GM19035 (cell line): Measurements from ENCODE around the gene TYK2.
"Not testable (repeated sequence)": the region's sequence is repeated elsewhere in the genome, so short reads cannot be mapped to it uniquely, and the experiment has no call there.

ENCODE experiments used
- ATAC-seq: cut with Tn5 transposase; IDR thresholded peaks from one replicate; pipeline ENCODE4 v1.9.1; 2021; ENCODE audit not compliant: unreplicated experiment

The TYK2 gene

DNA sequence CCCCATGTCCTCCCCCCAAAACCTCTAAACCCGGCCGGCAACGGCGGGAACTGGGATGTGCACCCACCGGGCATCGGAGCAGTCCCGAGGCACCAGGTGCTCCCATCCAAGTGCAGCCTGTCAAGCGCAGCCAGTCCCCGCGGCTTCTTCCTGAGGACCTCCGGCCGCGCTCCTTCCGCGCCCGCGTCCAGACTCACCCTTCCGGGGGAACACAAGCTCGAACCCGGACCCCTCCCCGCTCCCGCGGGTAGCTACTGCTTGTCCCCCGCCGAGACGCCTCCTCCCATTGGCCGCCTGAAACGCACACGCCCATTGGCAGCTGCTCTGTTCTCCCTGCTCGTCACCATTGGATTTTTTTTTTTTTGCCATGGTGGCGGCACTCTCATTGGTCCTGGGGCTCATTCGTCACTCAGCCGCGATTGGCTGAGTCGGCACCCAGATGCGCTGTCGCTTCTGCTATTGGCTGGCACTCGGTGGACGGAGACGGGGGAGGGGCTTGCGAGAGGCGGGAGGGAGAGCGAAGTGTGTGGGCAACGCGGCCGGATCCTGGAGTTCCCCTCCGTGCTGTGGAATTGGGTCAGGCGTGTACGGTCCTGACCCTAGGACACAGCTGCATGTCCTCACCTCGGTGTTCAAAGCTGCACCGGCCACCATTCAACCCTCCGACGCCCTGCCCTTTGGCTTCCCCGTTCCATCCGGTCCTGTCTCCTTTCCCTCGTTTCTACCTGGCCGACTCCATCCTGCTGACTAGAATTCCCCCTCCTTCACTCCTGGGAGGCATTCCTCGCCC is at the start of gene TYK2:
Gene TYK2 (minus strand): TSS at position 260 of the 790 bp plus-strand sequence. CDS start 2,166 bp downstream, outside the sequence.
- peak; percentile 91 for ATAC-seq

DNA sequence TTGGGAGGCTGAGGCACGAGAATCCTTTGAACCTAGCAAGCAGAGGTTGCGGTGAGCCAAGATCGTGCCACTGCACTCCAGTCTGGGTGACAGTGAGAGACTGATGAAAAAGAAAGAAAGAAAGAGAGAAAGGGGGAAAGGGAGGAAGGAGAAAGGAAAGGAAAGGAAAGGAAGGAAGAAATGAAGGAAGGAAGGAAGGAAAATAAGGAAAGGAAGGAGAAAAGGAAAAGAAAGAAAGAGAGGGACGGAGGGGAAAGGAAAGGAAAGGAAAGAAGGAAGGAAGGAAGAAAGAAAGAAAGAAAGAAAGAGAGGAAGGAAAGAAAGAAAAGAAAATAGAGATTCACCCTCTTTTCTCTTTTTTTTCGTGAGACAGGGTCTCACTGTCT is 48.6 kb upstream of the TYK2 start:
- no peak for ATAC-seq

DNA sequence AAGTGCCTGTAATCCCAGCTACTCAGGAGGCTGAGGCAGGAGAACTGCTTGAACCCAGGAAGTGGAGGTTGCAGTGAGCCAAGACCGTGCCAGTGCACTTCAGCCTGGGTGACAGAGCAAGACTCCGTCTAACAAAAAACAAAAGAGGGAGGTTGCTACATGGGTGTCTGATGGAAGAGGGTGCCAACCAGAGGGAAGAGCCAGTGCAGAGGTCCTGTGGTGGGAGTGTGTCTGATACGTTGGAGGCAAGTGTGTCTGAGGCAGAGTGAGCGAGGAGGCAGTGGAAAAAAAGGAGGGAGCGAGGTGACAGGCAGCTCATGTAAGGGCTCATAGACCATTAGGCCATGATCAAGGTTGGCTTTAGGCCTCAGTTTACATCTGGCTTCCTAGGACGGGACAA is 46.8 kb upstream of the TYK2 start:
- no peak for ATAC-seq

DNA sequence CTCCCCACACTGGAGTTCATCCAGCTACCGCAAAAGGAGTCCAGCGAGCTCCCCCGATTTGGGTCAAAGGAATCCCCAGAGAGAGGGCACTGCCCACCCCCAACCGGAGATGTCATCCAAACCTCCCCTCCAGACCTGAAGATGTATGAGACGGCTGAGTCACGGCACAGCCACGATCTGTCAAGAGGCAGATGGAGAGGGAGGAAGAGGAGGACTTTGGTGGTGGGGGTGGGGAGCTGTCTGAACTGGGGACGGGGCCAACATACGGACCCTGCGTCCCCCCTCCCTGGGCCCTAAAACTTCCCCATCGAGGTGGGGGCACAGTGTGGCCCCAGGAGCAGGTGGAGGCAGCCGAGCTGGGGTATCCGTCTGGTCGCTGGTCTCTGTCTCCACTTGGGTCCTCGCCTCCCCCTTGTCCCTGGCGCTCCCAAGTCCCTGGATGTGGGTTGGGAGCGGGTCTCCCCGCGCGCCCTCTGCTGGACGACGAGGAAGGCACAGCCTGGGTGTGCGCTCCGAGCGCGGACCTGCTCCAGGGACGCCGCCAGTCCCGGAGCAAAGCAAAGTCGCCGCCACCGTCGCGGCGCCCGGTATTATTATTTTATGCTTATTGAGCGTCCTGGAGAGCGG is 43.8 kb upstream of the TYK2 start:
- no peak for ATAC-seq

DNA sequence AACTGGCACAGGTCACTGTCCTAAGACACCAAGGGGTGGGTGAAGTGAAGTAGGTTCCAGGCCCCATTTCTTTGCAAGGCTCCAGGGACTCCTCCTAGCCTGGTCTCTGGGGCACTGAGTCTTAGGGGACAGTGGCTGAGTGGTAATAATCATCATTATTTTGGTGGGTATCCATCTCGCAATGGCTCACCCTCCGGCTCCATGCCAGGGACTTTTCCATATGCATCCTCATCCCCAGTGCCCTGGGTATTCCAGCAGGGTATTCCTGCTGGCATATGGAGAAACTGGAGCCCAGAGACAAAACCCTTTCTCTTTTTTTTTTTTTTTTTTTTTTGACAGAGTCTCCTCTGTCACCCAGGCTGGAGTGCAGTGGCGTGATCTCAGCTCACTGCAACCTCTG is 42.5 kb upstream of the TYK2 start:
- ATAC-seq: no peak

DNA sequence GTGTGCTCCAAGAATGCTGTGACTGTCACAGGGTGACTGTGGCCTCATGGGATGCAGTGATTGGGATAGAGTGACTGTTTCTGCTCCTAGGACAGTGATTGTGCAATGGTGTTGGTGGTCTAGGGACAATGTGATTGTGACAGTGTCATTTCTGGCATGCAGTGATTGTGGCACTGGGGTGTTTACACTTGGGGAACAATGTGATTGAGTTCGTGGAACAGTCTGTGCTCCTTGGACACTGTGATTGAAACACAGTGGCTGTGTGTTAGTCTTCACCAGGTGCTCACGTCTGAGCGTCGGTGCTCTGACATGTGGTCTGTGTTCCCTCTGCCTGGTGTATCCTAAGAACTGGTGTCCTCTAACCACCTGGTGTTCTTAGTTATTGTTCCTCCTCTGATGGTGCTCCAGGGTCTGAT is 41.7 kb upstream of the TYK2 start:
- no peak for ATAC-seq

DNA sequence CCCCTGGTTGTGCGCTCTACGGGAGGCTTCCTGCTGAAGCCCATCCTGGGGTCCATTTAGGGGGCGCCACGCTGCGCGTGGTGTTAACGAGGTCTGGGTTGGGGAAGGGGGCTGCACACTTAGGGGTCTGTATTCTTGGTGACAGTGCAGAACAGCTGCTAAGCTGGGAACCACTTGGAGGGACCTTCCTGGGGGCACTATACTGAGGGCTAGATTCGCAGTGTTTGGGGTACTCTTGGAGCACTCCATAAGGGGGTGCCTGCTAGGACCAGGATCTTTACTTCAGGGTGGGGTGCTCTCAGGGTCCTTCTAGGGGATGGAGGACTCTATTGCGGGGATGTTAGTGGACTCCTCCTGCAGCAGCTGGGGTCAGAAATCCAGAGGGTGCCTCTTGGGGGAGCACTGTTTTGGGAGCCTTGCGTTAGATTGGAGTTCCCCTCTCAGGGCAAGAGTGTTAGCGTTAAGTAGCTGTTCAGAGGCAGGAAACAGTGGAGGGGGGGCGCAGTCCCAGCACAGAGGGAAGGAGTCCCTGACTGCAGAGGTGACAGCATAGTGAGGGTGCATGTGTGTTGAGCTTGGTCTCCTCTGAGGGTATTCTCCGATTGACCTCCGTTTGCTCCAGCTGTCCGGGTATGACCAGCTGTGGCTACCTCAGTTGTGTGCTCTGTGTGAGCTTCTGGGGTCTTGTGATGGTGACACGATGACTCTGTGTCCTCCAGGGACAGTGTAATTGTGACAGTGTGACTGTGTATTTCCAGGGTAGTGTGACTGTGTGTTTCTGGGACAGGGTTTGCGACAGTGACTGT is 41.1 kb upstream of the TYK2 start:
- no peak for ATAC-seq

DNA sequence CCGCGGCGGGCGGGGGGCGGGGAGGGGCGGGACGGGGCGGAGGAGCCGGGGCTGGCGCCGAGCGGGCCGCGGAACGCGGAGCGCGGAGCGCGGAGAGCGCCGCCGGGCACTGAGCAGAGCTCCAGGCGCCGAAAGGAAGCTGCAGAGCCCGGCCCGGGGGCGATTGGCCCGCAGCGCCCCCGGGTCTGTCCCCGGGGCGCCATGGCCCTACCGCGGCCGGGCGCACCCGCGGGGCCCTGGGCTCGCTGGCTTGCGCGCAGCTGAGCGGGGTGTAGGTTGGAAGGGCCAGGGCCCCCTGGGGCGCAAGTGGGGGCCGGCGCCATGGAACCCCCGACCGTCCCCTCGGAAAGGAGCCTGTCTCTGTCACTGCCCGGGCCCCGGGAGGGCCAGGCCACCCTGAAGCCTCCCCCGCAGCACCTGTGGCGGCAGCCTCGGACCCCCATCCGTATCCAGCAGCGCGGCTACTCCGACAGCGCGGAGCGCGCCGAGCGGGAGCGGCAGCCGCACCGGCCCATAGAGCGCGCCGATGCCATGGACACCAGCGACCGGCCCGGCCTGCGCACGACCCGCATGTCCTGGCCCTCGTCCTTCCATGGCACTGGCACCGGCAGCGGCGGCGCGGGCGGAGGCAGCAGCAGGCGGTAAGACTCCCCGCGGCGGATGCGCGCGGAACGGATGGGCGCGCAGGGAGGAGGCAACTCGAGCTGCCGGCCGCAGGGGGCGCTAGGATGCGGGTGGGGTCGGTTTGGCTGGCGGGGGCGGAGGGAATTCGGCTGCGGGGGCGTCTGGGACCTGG is 40.3 kb upstream of the TYK2 start, which contains the start of gene PDE4A:
Gene PDE4A (plus strand): TSS at position 95 of the 796 bp plus-strand sequence. CDS start 227 bp downstream, at position 322.
- no peak for ATAC-seq

DNA sequence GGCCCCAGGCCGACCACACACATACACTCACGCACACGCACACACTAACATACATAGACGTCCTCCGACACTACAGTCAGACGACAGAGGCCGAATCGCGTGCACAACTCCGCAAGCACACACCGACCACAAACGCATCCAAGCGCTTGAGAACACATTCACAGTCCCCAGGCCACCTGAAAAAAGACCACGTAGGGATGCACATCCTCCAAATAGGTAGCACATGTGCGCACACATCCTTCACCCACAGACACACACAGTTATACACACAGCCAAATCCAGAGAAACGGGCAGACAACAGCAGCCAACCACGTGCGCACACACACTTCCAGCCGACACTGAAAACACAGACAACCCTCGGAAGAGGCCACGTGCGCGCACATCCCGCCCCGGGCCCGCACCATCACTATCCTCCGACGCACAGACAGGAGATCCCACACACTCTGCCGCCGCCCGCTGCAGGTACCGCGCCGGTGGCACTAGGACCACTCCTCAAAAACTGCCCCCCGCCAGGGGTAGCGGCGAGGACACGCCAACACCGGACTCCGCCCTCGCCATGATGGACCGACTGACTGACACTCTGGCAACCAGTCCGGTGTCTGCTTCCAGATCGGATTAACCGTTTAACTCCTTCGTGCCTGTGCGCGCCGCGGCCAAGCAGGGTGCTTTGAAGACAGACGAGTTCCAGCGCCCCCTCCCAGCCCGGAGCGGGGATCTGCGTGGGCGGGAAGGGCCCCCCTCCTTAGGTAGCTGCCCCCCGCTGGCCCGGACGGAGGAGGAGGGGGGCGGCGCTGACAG is 39.5 kb upstream of the TYK2 start:
- ATAC-seq: no peak

DNA sequence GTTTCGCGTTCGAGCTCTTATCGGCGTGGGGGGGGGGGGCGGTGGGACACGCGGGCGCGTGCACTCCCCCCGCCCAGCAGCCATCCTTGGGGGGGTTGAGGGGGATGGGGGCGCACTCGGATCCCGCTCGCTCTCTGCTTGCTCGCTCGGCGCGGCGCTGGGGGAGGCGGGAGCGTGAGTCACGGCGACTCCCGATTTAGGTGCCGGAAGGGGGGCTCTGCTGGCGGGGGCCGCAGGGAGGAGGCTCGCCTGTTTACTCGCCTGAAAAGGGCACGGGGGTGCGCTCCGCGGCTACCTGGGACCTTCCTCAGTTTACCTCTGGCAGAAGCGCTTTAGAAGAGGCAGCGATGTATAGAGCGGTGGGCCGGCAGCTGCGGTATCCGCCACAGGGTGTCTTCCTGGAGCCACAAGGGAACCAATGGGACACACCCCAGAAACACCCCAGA is 38.9 kb upstream of the TYK2 start:
- no peak for ATAC-seq

DNA sequence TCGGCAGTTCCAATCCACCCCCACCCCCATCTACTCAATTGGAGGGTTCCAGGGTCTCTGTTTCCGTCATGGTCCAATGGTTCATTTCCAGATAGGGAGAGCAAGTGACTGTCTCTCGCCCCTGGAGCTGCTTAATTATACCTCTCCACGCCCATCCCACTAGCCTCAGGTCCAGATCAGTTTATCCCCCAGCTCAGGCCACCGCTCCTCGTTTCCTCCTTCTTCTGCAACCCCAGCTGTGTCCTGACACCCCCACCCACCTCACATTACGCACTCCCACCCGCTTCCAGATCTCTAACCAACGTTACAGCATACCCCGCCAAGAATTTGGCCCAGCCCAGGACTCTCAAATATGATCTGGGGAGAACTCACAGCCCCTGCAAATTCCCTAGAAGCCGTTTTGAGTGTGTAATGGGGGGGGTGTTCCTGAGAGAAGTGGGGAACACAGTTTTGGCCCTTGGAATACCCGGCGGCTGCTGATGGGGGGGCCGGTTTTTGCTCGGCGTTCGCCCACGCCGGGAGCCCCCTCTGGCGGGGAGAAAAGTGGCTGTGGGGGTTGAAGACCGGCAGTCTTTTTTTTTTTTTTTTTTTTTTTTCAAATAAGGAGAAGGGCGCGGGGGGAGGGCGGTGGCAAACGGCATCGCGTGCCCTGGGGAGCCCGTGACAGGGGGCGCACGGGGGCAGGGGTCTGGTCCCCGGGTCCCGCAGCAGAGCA is 38.3 kb upstream of the TYK2 start:
- ATAC-seq: no peak

DNA sequence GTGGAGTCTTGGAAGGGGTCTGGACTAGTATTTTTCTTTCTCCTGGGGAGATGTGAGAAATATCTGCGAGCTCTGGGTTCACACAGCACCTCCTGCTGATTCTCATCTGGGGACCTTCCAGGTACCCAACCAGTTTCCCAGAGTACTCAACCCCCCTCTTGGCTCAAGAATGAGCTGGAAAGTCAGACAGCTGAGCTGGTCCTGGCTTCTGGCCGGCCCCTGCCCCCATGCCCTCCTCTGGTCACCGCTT is 37.8 kb upstream of the TYK2 start:
- no peak for ATAC-seq

DNA sequence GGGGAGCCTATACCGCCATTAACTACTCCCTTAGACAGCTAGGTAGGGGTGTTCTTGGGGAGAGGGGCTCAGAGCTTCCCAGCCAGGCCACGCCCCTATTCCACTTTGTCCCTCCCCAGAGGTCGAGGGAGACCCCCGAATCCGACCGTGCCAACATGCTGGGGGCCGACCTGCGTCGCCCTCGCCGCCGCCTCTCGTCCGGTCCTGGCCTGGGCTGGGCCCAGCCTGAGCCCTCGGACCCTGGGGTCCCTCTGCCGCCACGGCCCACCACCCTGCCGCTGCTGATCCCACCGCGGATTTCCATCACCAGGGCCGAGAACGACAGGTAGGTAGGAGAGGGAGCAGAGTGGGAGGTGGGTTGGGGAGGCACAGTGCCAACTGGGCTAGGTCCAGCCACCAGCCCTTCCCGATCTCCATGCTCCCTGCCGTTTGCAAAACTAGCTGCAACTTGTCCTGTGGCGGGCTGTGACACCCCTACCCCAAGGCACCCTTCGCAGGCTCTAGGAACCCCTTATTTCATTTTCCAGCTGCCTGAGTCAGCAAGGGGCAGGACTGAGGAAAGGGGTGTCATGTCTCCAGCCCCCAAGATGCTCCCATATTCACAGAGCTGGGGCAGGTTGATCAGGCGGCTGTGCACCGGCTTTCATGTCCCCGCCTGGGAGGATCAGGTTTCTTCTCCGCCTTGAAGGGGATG is 37.3 kb upstream of the TYK2 start:
- ATAC-seq: no peak

DNA sequence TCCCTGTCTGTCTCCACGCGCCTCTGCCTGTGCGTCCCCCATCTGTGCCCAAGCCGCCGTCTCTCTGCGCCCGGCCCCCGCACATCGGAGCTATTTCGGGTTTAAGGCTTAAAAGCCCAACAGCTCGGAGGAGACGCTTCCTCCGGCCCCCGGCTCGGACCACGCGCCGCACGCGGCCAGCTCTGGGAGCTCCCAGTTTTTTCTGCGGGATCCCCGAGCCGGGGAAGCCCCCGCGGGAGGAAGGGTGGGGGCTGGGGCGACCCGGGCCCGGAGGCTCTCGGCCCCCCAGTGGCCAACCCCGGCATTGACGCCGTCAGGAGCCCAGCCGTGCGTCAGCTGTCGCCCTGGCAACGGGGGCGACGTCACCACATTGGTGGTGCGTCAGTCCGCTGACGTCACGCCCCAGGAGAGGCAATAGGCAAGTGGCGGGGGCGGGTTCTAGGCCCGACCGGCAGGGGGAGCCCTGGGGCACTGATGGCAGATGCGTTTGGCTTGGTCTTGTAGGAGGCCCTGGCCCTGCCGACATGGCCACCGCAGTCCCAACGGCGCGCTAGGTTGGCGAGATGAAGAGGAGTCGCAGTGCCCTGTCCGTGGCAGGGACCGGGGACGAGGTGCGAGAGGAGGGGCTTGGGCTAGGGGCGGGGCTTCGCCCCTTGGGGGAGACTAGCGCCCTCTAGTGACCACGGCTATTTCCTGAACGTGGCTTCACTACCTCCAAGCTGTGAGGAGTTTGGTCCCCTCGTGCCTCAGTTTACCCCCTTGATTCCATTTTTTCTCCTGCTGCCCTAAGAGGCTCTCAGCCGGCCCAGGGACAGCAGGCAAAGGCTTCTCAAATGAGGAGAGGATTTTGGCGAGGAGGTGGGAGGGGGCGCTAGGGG is 36.2 kb upstream of the TYK2 start:
- peak; percentile 57 for ATAC-seq

DNA sequence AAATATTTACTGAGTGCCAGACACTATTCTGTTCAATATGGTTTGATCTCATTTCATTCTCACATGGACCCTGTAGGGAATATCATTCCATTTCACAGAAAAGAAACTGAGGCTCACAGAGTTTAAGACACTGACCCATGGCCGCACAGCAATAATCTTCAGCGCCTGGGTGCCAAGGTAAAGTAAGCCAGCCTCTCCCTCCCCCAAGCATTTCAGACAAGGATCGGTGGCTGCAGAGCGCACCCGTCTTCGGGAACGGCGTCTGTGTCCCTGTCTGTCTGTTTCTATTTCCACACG is 35.7 kb upstream of the TYK2 start:
- no peak for ATAC-seq

DNA sequence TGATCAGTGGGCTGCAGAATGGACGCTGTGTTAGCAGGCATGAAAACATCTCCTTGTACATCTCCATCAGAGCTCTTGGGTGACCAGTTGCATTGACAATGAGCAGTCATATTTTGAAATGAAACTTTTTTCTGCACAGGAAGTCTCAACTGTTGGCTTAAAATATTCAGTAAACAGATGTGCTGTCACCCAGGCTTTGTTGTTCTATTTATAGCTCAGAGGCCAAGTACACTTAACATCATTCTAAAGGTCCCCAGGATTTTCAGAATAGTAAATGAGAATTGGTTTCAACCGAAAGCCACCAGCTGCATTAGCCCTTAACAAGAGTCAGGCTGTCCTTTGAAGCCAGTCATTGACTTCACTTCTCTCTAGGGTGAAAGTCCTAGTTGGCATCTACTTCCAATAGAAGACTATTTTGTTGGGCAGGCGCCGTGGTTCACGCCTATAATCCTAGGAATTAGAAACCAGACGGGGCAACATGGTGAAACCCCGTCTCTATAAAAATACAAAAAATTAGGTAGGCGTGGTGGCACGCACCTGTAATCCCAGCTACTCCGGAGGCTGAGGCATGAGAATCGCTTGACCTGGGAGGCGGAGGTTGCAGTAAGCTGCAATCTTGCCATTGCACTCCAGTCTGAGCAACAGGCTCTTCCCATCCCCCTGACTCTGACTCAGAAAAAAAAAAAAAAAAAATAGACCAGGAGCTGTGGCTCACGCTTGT is 32.0 kb upstream of the TYK2 start:
- ATAC-seq: peak; percentile 52

DNA sequence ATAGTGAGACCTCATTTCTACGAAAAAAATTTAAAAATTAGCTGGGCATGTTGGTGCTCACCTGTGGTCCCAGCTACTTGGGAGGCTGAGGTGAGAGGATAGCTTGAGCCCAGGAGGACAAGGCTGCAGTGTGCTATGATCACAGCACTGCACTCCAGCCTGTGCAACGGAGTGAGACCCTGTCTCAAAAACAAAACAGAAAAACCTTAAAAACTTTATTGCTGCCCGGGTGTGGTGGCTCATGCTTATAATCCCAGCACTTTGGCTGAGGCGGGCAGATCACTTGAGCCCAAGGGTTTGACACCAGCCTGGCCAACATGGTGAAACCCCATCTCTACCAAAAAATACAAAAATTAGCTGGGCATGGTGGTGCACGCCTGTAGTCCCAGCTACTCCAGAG is 30.9 kb upstream of the TYK2 start:
- not testable (repeated sequence) for ATAC-seq
